Kidney (tissue), 14 donors: ENCODE data around the gene MYO5B. TPM values are rescaled to one million over a fixed set of nuclear protein-coding genes. Genes with fewer than 3 reads are reported as not detected.

Source experiments
- DNase-seq, 5 donors: peaks; one replicate each; pipeline ENCODE4 v3.0.0-alpha.2; 2013 to 2020
- FAIRE-seq: peaks from 2 replicates; lab custom pipeline; 2012; peaks lifted over from hg19 to GRCh38; lab: Jason Lieb, UNC
- H3K27ac ChIP-seq, 2 donors: one replicate each; pipeline ENCODE4 v1.7.0; 2013; ENCODE audit warnings: low read depth in 2 of 2, low read length in 2 of 2, inconsistent platforms in 1 of 2
- H3K27me3 ChIP-seq: one replicate; pipeline ENCODE4 v1.7.1; 2013; ENCODE audit warnings: low read length, inconsistent platforms; ENCODE audit not compliant: control insufficient read depth, insufficient read depth
- H3K36me3 ChIP-seq, 3 donors: one replicate each; pipeline versions ENCODE4 v1.7.0 to v1.7.1; 2013; ENCODE audit warnings: low read length in 3 of 3, control low read depth in 1 of 3, inconsistent platforms in 1 of 3; ENCODE audit not compliant: insufficient read depth in 3 of 3, control insufficient read depth in 2 of 3
- H3K4me1 ChIP-seq, 3 donors: one replicate each; pipeline versions ENCODE4 v1.7.0 to v1.7.1; 2013; ENCODE audit warnings: low read length in 3 of 3, inconsistent platforms in 1 of 3, low read depth in 1 of 3; ENCODE audit not compliant: control insufficient read depth in 2 of 3, insufficient read depth in 2 of 3
- H3K4me3 ChIP-seq, 3 donors: one replicate each; pipeline versions ENCODE4 v1.7.0 to v1.8.1; 2013; ENCODE audit warnings: low read length in 3 of 3, control low read depth in 1 of 3, inconsistent platforms in 1 of 3
- H3K9ac ChIP-seq, 3 donors: one replicate each; pipeline versions ENCODE4 v1.7.0 to v1.7.1; 2013; ENCODE audit warnings: low read length in 3 of 3, control low read depth in 1 of 3, inconsistent platforms in 1 of 3
- H3K9me3 ChIP-seq, 3 donors: one replicate each; pipeline versions ENCODE4 v1.7.0 to v1.7.1; 2013; ENCODE audit warnings: low read length in 3 of 3, control low read depth in 1 of 3, inconsistent platforms in 1 of 3; ENCODE audit not compliant: control insufficient read depth in 2 of 3, insufficient read depth in 1 of 3
- CTCF ChIP-seq: IDR thresholded peaks from 3 replicates; pipeline ENCODE4 v1.5.1; 2012; ENCODE audit warnings: mild to moderate bottlenecking, moderate library complexity, borderline replicate concordance; ENCODE audit not compliant: insufficient read depth; ENCODE audit errors: extremely low read depth
- intact Hi-C: fragments of 100-400 bp; cut with DNase I; formaldehyde crosslinking; loops from one replicate; pipeline ENCODE4 v1.11.1; 2022
- polyA plus RNA-seq: library from polyadenylated mRNA; stranded (reverse); fragments of 350-450 nt; fragmentation: Illumina TruSeq; extraction: RNeasy Lipid Tissue Mini Kit (QIAGEN cat#74804); gene quantifications from one replicate; pipeline ENCODE4 v1.2.3, GENCODE V29; 2014; ENCODE audit warnings: low read depth, low replicate concordance; ENCODE audit not compliant: insufficient read depth
- total RNA-seq: library from RNA; stranded (reverse); fragmentation: NEBNext Ultra II Directional; extraction: Animal tissue kit (Norgen Biotek cat#: 25700); gene quantifications from one replicate; pipeline ENCODE4 v1.2.1, GENCODE V29; 2021
- donor health status: control.
- donor health status: control.
- donor health status: control.
- donor health status: control.
- donor health status: control.
- donor health status: DM: yes; HTN: yes; CAD: no.
- donor health status: Normal renal cell carcinoma (clear cell type).

The MYO5B gene
- total and polyA plus RNA-seq, 2 donors from 2014 or later, result 17.8 to 43.8 TPM

GRCh38 chr18:50065039-50065438 is 129.9 kb downstream of the MYO5B start:
- no peaks in the 10 kb centered on the region for H3K9me3 ChIP-seq
- no peak overlapping the region for H3K9ac ChIP-seq
- intact Hi-C loops, result no loop called here
- no peak for TF ChIP-seq CTCF
- peaks cover 0 to 6% (median 0%) of the 10 kb centered on the region in 3 donors for H3K4me1 ChIP-seq
- no peaks in the 10 kb centered on the region for H3K36me3 ChIP-seq
- H3K27me3 ChIP-seq, result no peaks in the 10 kb centered on the region
- FAIRE-seq, result no peak
- DNase-seq, result no peak
- H3K27ac ChIP-seq, result no peak overlapping the region
- H3K4me3 ChIP-seq, result no peak overlapping the region

- no peak for TF ChIP-seq CTCF
- H3K27me3 ChIP-seq, result no peaks in the 10 kb centered on the region
- peaks cover 0 to 6% (median 0%) of the 10 kb centered on the region in 3 donors for H3K4me1 ChIP-seq
- H3K36me3 ChIP-seq, result no peaks in the 10 kb centered on the region
- no peak for DNase-seq
- no peak overlapping the region for H3K9ac ChIP-seq
- no peak overlapping the region for H3K27ac ChIP-seq
- intact Hi-C loops, result no loop called here
- no peaks in the 10 kb centered on the region for H3K9me3 ChIP-seq
- no peak overlapping the region for H3K4me3 ChIP-seq
- FAIRE-seq, result no peak
Observed at GRCh38 chr18:50061876-50062517, 132.9 kb downstream of the MYO5B start.

GRCh38 chr18:50060822-50061221 is 134.1 kb downstream of the MYO5B start:
- Histone ChIP-seq H3K27ac (no peak overlapping the region), H3K4me3 (no peak overlapping the region), H3K27me3 (no peaks in the 10 kb centered on the region), H3K4me1 (peaks cover 0 to 6% (median 0%) of the 10 kb centered on the region in 3 donors), H3K9me3 (no peaks in the 10 kb centered on the region), H3K9ac (no peak overlapping the region), H3K36me3 (no peaks in the 10 kb centered on the region)
- intact Hi-C loops, result no loop called here
- FAIRE-seq (no peak), DNase-seq (peak in 2 of 5 donors; percentile 43 to 51)
- TF ChIP-seq CTCF, result no peak
